HG02798 (cell line): ENCODE measurements around the gene EML4.

Experiments used
- ATAC-seq: cut with Tn5 transposase; IDR thresholded peaks from one replicate; pipeline ENCODE4 v1.9.1; 2021; ENCODE audit warnings: mild to moderate bottlenecking; ENCODE audit not compliant: unreplicated experiment, poor library complexity

EML4 gene

GRCh38 chr2:42217914-42218313, 48.8 kb downstream of the EML4 start:
- ATAC-seq: no peak

GRCh38 chr2:42218712-42219111, 49.6 kb downstream of the EML4 start:
- ATAC-seq: no peak

GRCh38 chr2:42219160-42219559, 50.0 kb downstream of the EML4 start:
- ATAC-seq: no peak

GRCh38 chr2:42220566-42220965, 51.4 kb downstream of the EML4 start:
- ATAC-seq: no peak

- ATAC-seq: no peak
Measured at GRCh38 chr2:42223067-42223854, 54.1 kb downstream of the EML4 start.

- no peak for ATAC-seq
Measured at GRCh38 chr2:42223855-42224268, 54.7 kb downstream of the EML4 start.

GRCh38 chr2:42224422-42225067, 55.4 kb downstream of the EML4 start:
- ATAC-seq: no peak

GRCh38 chr2:42225573-42225972, 56.4 kb downstream of the EML4 start:
- ATAC-seq: no peak

- no peak for ATAC-seq
Measured at GRCh38 chr2:42227491-42227890, 58.3 kb downstream of the EML4 start.

- ATAC-seq: no peak
Measured at GRCh38 chr2:42228101-42228500, 58.9 kb downstream of the EML4 start.

GRCh38 chr2:42229949-42230348, 60.8 kb downstream of the EML4 start:
- no peak for ATAC-seq

GRCh38 chr2:42230891-42231290, 61.7 kb downstream of the EML4 start:
- no peak for ATAC-seq

GRCh38 chr2:42232024-42232423, 62.9 kb downstream of the EML4 start:
- no peak for ATAC-seq

- no peak for ATAC-seq
Measured at GRCh38 chr2:42233976-42234441, 64.9 kb downstream of the EML4 start.

GRCh38 chr2:42236911-42237310, 67.8 kb downstream of the EML4 start:
- ATAC-seq: no peak

GRCh38 chr2:42238644-42239288, 69.6 kb downstream of the EML4 start:
- ATAC-seq: peak; percentile 85

GRCh38 chr2:42239289-42239661, 70.1 kb downstream of the EML4 start:
- no peak for ATAC-seq

GRCh38 chr2:42239811-42240210, 70.7 kb downstream of the EML4 start:
- ATAC-seq: no peak

- ATAC-seq: no peak
Measured at GRCh38 chr2:42241517-42241916, 72.4 kb downstream of the EML4 start.

- ATAC-seq: no peak
Measured at GRCh38 chr2:42243297-42243696, 74.1 kb downstream of the EML4 start.

GRCh38 chr2:42244520-42244919, 75.4 kb downstream of the EML4 start:
- ATAC-seq: no peak
